ENCODE data around the gene PACSIN3. TPM values are rescaled to one million over a fixed set of nuclear protein-coding genes. Genes with fewer than 3 reads are reported as not detected.

Gene PACSIN3
- total and polyA plus RNA-seq, 2 donors (not counting 3 experiments of a cell fraction or from before 2014, with no cell fraction given), result 15.2 to 27.2 TPM

DNA sequence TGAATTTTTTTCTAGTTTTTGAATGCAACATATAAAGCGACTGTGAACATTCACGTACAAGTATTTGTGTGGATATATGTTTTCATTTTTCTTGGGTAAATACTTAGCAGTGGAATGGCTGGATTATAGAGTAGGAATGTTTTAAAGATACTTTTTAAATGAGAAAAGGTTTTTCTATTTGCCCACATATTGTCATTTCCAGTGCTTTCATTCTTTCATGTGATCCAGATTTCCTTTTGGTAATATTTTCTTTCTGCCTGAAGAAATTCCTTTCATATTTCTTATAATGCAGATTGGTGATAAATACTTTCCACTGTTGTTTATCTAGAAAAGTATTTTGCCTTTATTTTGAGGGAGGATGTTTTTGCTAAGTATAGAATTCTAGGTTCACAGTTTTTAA is 36.5 kb upstream of the PACSIN3 start:
- no peak overlapping the region for H3K4me2 ChIP-seq (ENCODE audit: insufficient read depth, low read length)
- H3K4me1 ChIP-seq (ENCODE audit: control insufficient read depth, extremely low read depth, insufficient read depth, low read length), result peaks cover 32% of the 10 kb centered on the region
- no peaks in the 10 kb centered on the region for H3K9me3 ChIP-seq (replicated peaks; ENCODE audit: control insufficient read depth, insufficient read depth, low read length)
- H3K9me1 ChIP-seq (replicated peaks; ENCODE audit: control insufficient read depth, extremely low read depth, insufficient read depth, low read length), result no peaks in the 10 kb centered on the region
- dilution Hi-C loops (cut with MboI; ENCODE audit: extremely low pct_ligation_motif_present, low sequenced_read_pairs), result no loop called here
- H2AFZ ChIP-seq (ENCODE audit: low read depth, low read length), result no peak overlapping the region
- FAIRE-seq (no peak), DNase-seq (ENCODE audit: low read depth, low spot score) (peak; percentile 29)
- H3K36me3 ChIP-seq (ENCODE audit: control insufficient read depth in 2 of 2, extremely low read depth in 1 of 2, insufficient read depth in 2 of 2, low read length in 2 of 2), result no peaks in the 10 kb centered on the region
- BruUV-seq (replicated peaks), result no TSS peak
- H3K9ac ChIP-seq (replicated peaks; ENCODE audit: extremely low read depth, insufficient read depth, low read length), result no peak overlapping the region
- peaks cover 21% of the 10 kb centered on the region for H3K79me2 ChIP-seq (ENCODE audit: control insufficient read depth, insufficient read depth, low read length)
- H3K27ac ChIP-seq (ENCODE audit: insufficient read depth, low read depth, low read length), result no peak overlapping the region
- TF ChIP-seq, protein P1, sequence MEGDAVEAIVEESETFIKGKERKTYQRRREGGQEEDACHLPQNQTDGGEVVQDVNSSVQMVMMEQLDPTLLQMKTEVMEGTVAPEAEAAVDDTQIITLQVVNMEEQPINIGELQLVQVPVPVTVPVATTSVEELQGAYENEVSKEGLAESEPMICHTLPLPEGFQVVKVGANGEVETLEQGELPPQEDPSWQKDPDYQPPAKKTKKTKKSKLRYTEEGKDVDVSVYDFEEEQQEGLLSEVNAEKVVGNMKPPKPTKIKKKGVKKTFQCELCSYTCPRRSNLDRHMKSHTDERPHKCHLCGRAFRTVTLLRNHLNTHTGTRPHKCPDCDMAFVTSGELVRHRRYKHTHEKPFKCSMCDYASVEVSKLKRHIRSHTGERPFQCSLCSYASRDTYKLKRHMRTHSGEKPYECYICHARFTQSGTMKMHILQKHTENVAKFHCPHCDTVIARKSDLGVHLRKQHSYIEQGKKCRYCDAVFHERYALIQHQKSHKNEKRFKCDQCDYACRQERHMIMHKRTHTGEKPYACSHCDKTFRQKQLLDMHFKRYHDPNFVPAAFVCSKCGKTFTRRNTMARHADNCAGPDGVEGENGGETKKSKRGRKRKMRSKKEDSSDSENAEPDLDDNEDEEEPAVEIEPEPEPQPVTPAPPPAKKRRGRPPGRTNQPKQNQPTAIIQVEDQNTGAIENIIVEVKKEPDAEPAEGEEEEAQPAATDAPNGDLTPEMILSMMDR (IDR thresholded peaks at IDR 0.05; ENCODE audit: extremely low read depth in 1 of 2, insufficient read depth in 1 of 2, low read depth in 1 of 2, low read length in 2 of 2), result no peak
- TF ChIP-seq POLR2A (IDR thresholded peaks at IDR 0.05; ENCODE audit: low read depth, low read length), result no peak
- no peak for TF ChIP-seq EZH2 (IDR thresholded peaks at IDR 0.05; ENCODE audit: borderline replicate concordance, low read depth, low read length, severe bottlenecking)
- TF ChIP-seq POLR2AphosphoS5 (IDR thresholded peaks at IDR 0.05; ENCODE audit: insufficient read depth, low read depth, low read length), result no peak
- no peaks in the 10 kb centered on the region for H4K20me1 ChIP-seq (replicated peaks; ENCODE audit: control insufficient read depth, extremely low read depth, insufficient read depth, low read length)
- intact Hi-C loops (cut with micrococcal nuclease), result no loop called here
- no peak overlapping the region for H3K4me3 ChIP-seq (replicated peaks in 1 of 3; ENCODE audit: insufficient read depth in 1 of 3, low read depth in 1 of 3, low read length in 3 of 3)
- CTCF ChIA-PET, result interaction anchor here (1.0 kb wide), 1 partner anchor 132 kb away, joined by 3 read pairs; no protein-coding TSS in a partner anchor
- POLR2A ChIA-PET, result interaction anchor here (0.8 kb wide), 1 partner anchor 16 kb away, joined by 4 read pairs; no protein-coding TSS in a partner anchor
- no peaks in the 10 kb centered on the region for H3K27me3 ChIP-seq (ENCODE audit: control insufficient read depth in 2 of 2, insufficient read depth in 2 of 2, low read length in 2 of 2)

DNA sequence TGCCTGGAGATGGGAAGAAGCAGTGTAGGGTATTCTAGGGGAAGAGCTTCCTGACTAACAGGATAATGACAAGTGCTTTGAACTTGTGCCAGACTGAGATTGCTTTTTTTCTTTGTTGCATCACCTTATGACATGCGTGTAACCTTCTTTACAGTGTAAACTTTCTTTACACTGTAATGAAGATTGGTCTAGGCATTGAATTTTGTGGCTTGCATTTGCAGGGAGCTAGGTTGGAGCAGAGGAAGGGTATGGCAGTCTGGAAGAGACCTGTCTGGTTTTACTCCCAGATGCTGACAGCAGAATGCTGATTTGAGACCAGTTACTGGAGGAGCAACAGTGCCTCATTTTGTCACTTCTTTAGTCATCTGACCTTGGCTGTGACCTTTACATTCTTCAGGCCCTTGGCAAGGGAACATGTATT is 34.2 kb upstream of the PACSIN3 start:
- DNase-seq (ENCODE audit: low read depth, low spot score) (peak; percentile 90), FAIRE-seq (peak; percentile 67)
- no peaks in the 10 kb centered on the region for H3K27me3 ChIP-seq (ENCODE audit: control insufficient read depth in 2 of 2, insufficient read depth in 2 of 2, low read length in 2 of 2)
- peak overlapping the region; percentile 54 for H3K9ac ChIP-seq (replicated peaks; ENCODE audit: extremely low read depth, insufficient read depth, low read length)
- no peaks in the 10 kb centered on the region for H3K36me3 ChIP-seq (ENCODE audit: control insufficient read depth in 2 of 2, extremely low read depth in 1 of 2, insufficient read depth in 2 of 2, low read length in 2 of 2)
- H3K79me2 ChIP-seq (ENCODE audit: control insufficient read depth, insufficient read depth, low read length), result peaks cover 36% of the 10 kb centered on the region
- no peaks in the 10 kb centered on the region for H4K20me1 ChIP-seq (replicated peaks; ENCODE audit: control insufficient read depth, extremely low read depth, insufficient read depth, low read length)
- dilution Hi-C loops (cut with MboI; ENCODE audit: extremely low pct_ligation_motif_present, low sequenced_read_pairs), result no loop called here
- no peak for TF ChIP-seq MYC (IDR thresholded peaks at IDR 0.05; ENCODE audit: low read depth, low read length)
- peak; percentile 45 for TF ChIP-seq POLR2AphosphoS5 (IDR thresholded peaks at IDR 0.05; ENCODE audit: insufficient read depth, low read depth, low read length)
- TF ChIP-seq GATA2 (IDR thresholded peaks at IDR 0.05; ENCODE audit: insufficient read depth, insufficient read length, low read depth, low read length), result no peak
- TF ChIP-seq JUN (IDR thresholded peaks at IDR 0.05; ENCODE audit: borderline replicate concordance, insufficient read depth, insufficient read length, low read depth), result peak; percentile 30
- peak; percentile 44 for TF ChIP-seq POLR2A (IDR thresholded peaks at IDR 0.05; ENCODE audit: low read depth, low read length)
- no peak for TF ChIP-seq FOS (IDR thresholded peaks at IDR 0.05; ENCODE audit: borderline replicate concordance, insufficient read depth, low read length)
- no peak for TF ChIP-seq MAX (IDR thresholded peaks at IDR 0.05; ENCODE audit: insufficient read depth, insufficient read length)
- TF ChIP-seq, protein P1 (IDR thresholded peaks at IDR 0.05; ENCODE audit: extremely low read depth in 1 of 2, insufficient read depth in 1 of 2, low read depth in 1 of 2, low read length in 2 of 2), result no peak
- TF ChIP-seq EZH2 (IDR thresholded peaks at IDR 0.05; ENCODE audit: borderline replicate concordance, low read depth, low read length, severe bottlenecking), result no peak
- H3K4me3 ChIP-seq (replicated peaks in 1 of 3; ENCODE audit: insufficient read depth in 1 of 3, low read depth in 1 of 3, low read length in 3 of 3), result no peak overlapping the region
- peak overlapping the region; percentile 94 for H3K27ac ChIP-seq (ENCODE audit: insufficient read depth, low read depth, low read length)
- no peak overlapping the region for H2AFZ ChIP-seq (ENCODE audit: low read depth, low read length)
- ChIA-PET CTCF (interaction anchor here (0.5 to 2.5 kb wide), 19 partner anchors 9 to 154 kb away, joined by 3 to 14 read pairs (median 4); partner anchors contain the start of gene NR1H3), POLR2A (interaction anchor here (0.8 to 1.2 kb wide), 3 partner anchors 14 to 29 kb away, joined by 3 read pairs; partner anchors contain the start of gene ACP2)
- peak overlapping the region; percentile 79 for H3K4me2 ChIP-seq (ENCODE audit: insufficient read depth, low read length)
- no peaks in the 10 kb centered on the region for H3K9me1 ChIP-seq (replicated peaks; ENCODE audit: control insufficient read depth, extremely low read depth, insufficient read depth, low read length)
- no peaks in the 10 kb centered on the region for H3K9me3 ChIP-seq (replicated peaks; ENCODE audit: control insufficient read depth, insufficient read depth, low read length)
- no TSS peak for BruUV-seq (replicated peaks)
- intact Hi-C loops (cut with micrococcal nuclease), result loop anchor here (1.0 kb wide), 1 partner anchor 135 kb away; no protein-coding TSS in a partner anchor
- H3K4me1 ChIP-seq (ENCODE audit: control insufficient read depth, extremely low read depth, insufficient read depth, low read length), result peaks cover 44% of the 10 kb centered on the region

All from endothelial cell of umbilical vein (primary cell).